ENCODE results near the gene SLC26A1.

DNA sequence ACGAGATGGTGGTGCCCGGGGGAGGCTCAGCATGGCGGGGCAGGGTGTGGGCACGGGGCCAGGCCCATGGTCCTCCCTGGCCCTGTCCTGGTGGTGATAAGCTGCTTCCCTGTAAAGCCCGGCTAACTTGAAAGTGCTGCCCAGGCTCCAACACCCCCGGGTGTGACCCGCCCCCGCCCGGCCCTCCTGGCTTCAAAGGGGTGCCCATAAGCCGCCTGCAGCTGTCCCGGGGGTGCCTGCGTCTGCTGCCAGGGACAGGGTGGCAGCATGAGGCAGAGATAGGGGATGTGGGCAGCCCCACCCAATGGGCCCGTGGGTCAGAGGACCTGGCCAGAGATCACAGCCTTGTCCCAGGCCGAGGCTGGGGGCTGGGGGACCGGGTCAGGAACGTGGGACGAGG is 36.3 kb upstream of the SLC26A1 start:
- TF ChIP-seq, protein P1, sequence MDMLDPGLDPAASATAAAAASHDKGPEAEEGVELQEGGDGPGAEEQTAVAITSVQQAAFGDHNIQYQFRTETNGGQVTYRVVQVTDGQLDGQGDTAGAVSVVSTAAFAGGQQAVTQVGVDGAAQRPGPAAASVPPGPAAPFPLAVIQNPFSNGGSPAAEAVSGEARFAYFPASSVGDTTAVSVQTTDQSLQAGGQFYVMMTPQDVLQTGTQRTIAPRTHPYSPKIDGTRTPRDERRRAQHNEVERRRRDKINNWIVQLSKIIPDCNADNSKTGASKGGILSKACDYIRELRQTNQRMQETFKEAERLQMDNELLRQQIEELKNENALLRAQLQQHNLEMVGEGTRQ (CRISPR knock-in tag; IDR thresholded peaks at IDR 0.05), result no peak
- TF ChIP-seq CREB1 (CRISPR knock-in tag; IDR thresholded peaks at IDR 0.05) (no peak), CTCF (IDR thresholded peaks at IDR 0.05) (no peak), NFYB (CRISPR knock-in tag; conservative IDR thresholded peaks at IDR 0.05; ENCODE audit: low read depth) (no peak)
- TF ChIP-seq, protein P2, sequence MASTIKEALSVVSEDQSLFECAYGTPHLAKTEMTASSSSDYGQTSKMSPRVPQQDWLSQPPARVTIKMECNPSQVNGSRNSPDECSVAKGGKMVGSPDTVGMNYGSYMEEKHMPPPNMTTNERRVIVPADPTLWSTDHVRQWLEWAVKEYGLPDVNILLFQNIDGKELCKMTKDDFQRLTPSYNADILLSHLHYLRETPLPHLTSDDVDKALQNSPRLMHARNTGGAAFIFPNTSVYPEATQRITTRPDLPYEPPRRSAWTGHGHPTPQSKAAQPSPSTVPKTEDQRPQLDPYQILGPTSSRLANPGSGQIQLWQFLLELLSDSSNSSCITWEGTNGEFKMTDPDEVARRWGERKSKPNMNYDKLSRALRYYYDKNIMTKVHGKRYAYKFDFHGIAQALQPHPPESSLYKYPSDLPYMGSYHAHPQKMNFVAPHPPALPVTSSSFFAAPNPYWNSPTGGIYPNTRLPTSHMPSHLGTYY (CRISPR knock-in tag; IDR thresholded peaks at IDR 0.05), result no peak
- TF ChIP-seq, protein P3, sequence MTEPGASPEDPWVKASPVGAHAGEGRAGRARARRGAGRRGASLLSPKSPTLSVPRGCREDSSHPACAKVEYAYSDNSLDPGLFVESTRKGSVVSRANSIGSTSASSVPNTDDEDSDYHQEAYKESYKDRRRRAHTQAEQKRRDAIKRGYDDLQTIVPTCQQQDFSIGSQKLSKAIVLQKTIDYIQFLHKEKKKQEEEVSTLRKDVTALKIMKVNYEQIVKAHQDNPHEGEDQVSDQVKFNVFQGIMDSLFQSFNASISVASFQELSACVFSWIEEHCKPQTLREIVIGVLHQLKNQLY (CRISPR knock-in tag; IDR thresholded peaks at IDR 0.05), result no peak
